K562 (cell line): ENCODE results near the gene FLRT1. TPM values are rescaled to one million over a fixed set of nuclear protein-coding genes. Genes with fewer than 3 reads are reported as not detected.

Experiments used
- BRD9 ChIP-seq: fragments of 450-650 bp; IDR thresholded peaks from 2 replicates; pipeline ENCODE4 v1.6.1; 2018; ENCODE audit warnings: low read depth; ENCODE audit not compliant: partially characterized antibody
- CHAMP1 ChIP-seq: fragments of 450-650 bp; IDR thresholded peaks from 2 replicates; pipeline ENCODE4 v1.6.1; 2016; ENCODE audit warnings: mild to moderate bottlenecking
- CSDE1 ChIP-seq, 2 experiments: fragments of 450-650 bp; IDR thresholded peaks; 2 replicates each; pipeline ENCODE4 v1.6.1; 2016; ENCODE audit warnings: mild to moderate bottlenecking in 1 of 2
- CUX1 ChIP-seq: fragments of 200-800 bp; sonication (Bioruptor generic); IDR thresholded peaks from 2 replicates; pipeline ENCODE4 v1.6.1; 2016; ENCODE audit warnings: missing genetic modification characterization, missing compliant biosample characterization
- DIDO1 ChIP-seq: fragments of 450-650 bp; IDR thresholded peaks from 2 replicates; pipeline ENCODE4 v1.6.1; 2016; ENCODE audit warnings: low read depth, missing biosample characterization, missing genetic modification characterization
- GATAD2A ChIP-seq: fragments of 450-650 bp; IDR thresholded peaks from 2 replicates; pipeline ENCODE4 v1.6.1; 2017
- MXI1 ChIP-seq: IDR thresholded peaks from 2 replicates; pipeline ENCODE4 v1.6.1; 2011; ENCODE audit warnings: low read depth, mild to moderate bottlenecking, improper control_type of control experiment, low read length
- PKNOX1 ChIP-seq: fragments of 450-650 bp; IDR thresholded peaks from 2 replicates; pipeline ENCODE4 v1.6.1; 2016
- POLR2A ChIP-seq: fragments of 450-650 bp; conservative IDR thresholded peaks from 2 replicates; pipeline ENCODE4 v1.6.1; 2016
- RBM39 ChIP-seq: fragments of 200-400 bp; formaldehyde crosslinking; optimal IDR thresholded peaks from 2 replicates; pipeline ENCODE3; 2018; ENCODE audit warnings: low read depth, low read length
- RUNX1 ChIP-seq: sonication (generic); IDR thresholded peaks from 2 replicates; pipeline ENCODE4 v1.6.1; 2016; ENCODE audit warnings: antibody characterized with exemption, low read depth
- TBL1XR1 ChIP-seq, 2 experiments: IDR thresholded peaks; 2 replicates each; pipeline ENCODE4 v1.6.1; 2012; ENCODE audit warnings: improper control_type of control experiment in 2 of 2, low read length in 2 of 2, mild to moderate bottlenecking in 1 of 2
- TEAD2 ChIP-seq: fragments of 450-650 bp; IDR thresholded peaks from 2 replicates; pipeline ENCODE4 v1.6.1; 2016; ENCODE audit warnings: missing genetic modification characterization, control low read depth, missing compliant biosample characterization
- THAP12 ChIP-seq: fragments of 250-450 bp; sonication (Bioruptor Pico); IDR thresholded peaks from 2 replicates; pipeline ENCODE4 v1.9.0; 2021; ENCODE audit warnings: mild to moderate bottlenecking, inconsistent platforms
- ZC3H11A ChIP-seq: IDR thresholded peaks from 2 replicates; pipeline ENCODE4 v1.6.1; 2012; ENCODE audit warnings: low read depth, low read length, improper control_type of control experiment
- ZFP30 ChIP-seq: fragments of 250-450 bp; sonication (Bioruptor Pico); IDR thresholded peaks from 2 replicates; pipeline ENCODE4 v1.8.0; 2022; ENCODE audit warnings: moderate library complexity, mild to moderate bottlenecking, inconsistent platforms, borderline replicate concordance
- ZFPM2 ChIP-seq: fragments of 250-450 bp; sonication (Bioruptor Pico); IDR thresholded peaks from 2 replicates; pipeline ENCODE4 v1.5.1; 2022; ENCODE audit warnings: mild to moderate bottlenecking
- polyA plus RNA-seq, 8 experiments: library from polyadenylated mRNA; depleted of rRNA in 4 of 8; stranded (reverse) in 5 of 8; unstranded in 3 of 8; fragments of >200 nt; fragmentation: Nextera tagmentation in 2 of 8; fragmentation: Illumina TruSeq in 1 of 8; extraction: Ambion mirVana in 2 of 8; extraction: Trizol in 1 of 8; gene quantifications; 2 replicates each; pipeline versions ENCODE4 v1.2.1 to v1.2.3, GENCODE V29; 2011 to 2014; ENCODE audit warnings: inconsistent platforms in 1 of 8, missing spikeins in 1 of 8
- total RNA-seq, 7 experiments: library from RNA; depleted of rRNA in 6 of 7; stranded (reverse); fragments of >200 nt in 6 of 7; fragmentation: Illumina TruSeq in 2 of 7; extraction: Trizol in 2 of 7; gene quantifications; 2 replicates each; pipeline versions ENCODE4 v1.2.1 to v1.2.3, GENCODE V29; 2011 to 2021; ENCODE audit warnings: low replicate concordance in 1 of 7

FLRT1 gene
- total and polyA plus RNA-seq, 9 of the 15 experiments (the other 6 are each of a cell fraction or from before 2014, with no cell fraction given) = not detected

GRCh38 chr11:63986156-63986931 is 49.4 kb upstream of the FLRT1 start, which contains the start of gene OTUB1 (continued):
- TF ChIP-seq THAP12 (CRISPR knock-in tag) = no peak; the same call in 1 of the 2 replicates
- peak; percentile 94 for TF ChIP-seq POLR2A
- no peak for TF ChIP-seq BRD9
- TF ChIP-seq PKNOX1 = no peak
- peak; percentile 92 for TF ChIP-seq MXI1
- peak; percentile 39 for TF ChIP-seq DIDO1 (tag)
- no peak for TF ChIP-seq RBM39
- TF ChIP-seq RUNX1 = peak; percentile 66; the same call in 1 of the 2 replicates
- peak in 1 of 2 experiments; percentile 92; a peak in 2 of 4 replicates for TF ChIP-seq CSDE1 (IDR thresholded peaks at IDR 0.05)
- TF ChIP-seq CUX1 (CRISPR knock-in tag) = no peak
- TF ChIP-seq GATAD2A = no peak
- TF ChIP-seq CHAMP1 = no peak
- TF ChIP-seq ZFPM2 = no peak
- no peak for TF ChIP-seq ZFP30 (CRISPR knock-in tag)
- TF ChIP-seq ZC3H11A = no peak
- 0 out of 4 replicates have a peak, but pooled peaks of 1 of the 2 experiments have one; percentile 14 for TF ChIP-seq TBL1XR1 (IDR thresholded peaks at IDR 0.05; ENCODE audit: low read length in 2 of 2)
- TF ChIP-seq TEAD2 = no peak
